ENCODE results near the gene TP53I11.

DNA sequence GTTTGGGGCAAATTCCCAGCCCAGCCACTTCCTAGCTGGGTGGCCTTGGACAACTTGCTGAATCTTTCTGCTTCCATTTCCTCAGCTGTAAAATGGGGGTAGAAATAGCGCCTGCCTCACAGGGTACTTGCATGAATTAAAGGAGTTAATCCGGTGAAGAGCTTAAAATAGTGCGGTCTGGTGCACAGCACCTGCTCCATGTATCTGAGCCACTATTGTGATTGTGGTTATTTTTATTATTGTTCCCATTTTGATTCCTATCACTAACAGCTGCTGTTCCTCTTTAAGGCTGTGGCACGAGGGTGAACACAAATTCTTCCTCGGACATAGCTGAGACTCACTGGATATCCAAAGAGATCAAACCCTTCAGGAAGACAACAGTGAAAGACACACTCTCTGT, 46.9 kb upstream of the TP53I11 start:
- TF ChIP-seq, protein P1, sequence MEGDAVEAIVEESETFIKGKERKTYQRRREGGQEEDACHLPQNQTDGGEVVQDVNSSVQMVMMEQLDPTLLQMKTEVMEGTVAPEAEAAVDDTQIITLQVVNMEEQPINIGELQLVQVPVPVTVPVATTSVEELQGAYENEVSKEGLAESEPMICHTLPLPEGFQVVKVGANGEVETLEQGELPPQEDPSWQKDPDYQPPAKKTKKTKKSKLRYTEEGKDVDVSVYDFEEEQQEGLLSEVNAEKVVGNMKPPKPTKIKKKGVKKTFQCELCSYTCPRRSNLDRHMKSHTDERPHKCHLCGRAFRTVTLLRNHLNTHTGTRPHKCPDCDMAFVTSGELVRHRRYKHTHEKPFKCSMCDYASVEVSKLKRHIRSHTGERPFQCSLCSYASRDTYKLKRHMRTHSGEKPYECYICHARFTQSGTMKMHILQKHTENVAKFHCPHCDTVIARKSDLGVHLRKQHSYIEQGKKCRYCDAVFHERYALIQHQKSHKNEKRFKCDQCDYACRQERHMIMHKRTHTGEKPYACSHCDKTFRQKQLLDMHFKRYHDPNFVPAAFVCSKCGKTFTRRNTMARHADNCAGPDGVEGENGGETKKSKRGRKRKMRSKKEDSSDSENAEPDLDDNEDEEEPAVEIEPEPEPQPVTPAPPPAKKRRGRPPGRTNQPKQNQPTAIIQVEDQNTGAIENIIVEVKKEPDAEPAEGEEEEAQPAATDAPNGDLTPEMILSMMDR (IDR thresholded peaks at IDR 0.05), result no peak
- no peak for TF ChIP-seq JUN (CRISPR knock-in tag; IDR thresholded peaks at IDR 0.05)
- TF ChIP-seq, protein P2, sequence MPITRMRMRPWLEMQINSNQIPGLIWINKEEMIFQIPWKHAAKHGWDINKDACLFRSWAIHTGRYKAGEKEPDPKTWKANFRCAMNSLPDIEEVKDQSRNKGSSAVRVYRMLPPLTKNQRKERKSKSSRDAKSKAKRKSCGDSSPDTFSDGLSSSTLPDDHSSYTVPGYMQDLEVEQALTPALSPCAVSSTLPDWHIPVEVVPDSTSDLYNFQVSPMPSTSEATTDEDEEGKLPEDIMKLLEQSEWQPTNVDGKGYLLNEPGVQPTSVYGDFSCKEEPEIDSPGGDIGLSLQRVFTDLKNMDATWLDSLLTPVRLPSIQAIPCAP (CRISPR knock-in tag; IDR thresholded peaks at IDR 0.05), result no peak
